ENCODE measurements around the gene SIX6.
A peak's percentile ranks its signal among the peaks of the same experiment; 100 is the strongest.

SIX6 gene

GRCh38 chr14:60514378-60514740 lies 5.4 kb downstream of the SIX6 start:
- no peak for DNase-seq (ENCODE audit: low read depth)

- DNase-seq (ENCODE audit: low read depth): no peak
Measured at GRCh38 chr14:60514741-60515491, 6.0 kb downstream of the SIX6 start.

- no peak for DNase-seq (ENCODE audit: low read depth)
Measured at GRCh38 chr14:60515511-60516289, 6.8 kb downstream of the SIX6 start.

- no peak for DNase-seq (ENCODE audit: low read depth)
Measured at GRCh38 chr14:60532442-60532841, 23.5 kb downstream of the SIX6 start.

- DNase-seq (ENCODE audit: low read depth): no peak
Measured at GRCh38 chr14:60537663-60538062, 28.7 kb downstream of the SIX6 start.

GRCh38 chr14:60544659-60545058 lies 35.7 kb downstream of the SIX6 start:
- DNase-seq (ENCODE audit: low read depth): no peak

GRCh38 chr14:60553808-60554207 lies 44.9 kb downstream of the SIX6 start:
- no peak for DNase-seq (ENCODE audit: low read depth)

- peak; percentile 14 for DNase-seq (ENCODE audit: low read depth)
Measured at GRCh38 chr14:60561845-60562746, 53.1 kb downstream of the SIX6 start.

All from CMK (cell line).